ENCODE results near the gene NAPB.

NAPB gene

DNA sequence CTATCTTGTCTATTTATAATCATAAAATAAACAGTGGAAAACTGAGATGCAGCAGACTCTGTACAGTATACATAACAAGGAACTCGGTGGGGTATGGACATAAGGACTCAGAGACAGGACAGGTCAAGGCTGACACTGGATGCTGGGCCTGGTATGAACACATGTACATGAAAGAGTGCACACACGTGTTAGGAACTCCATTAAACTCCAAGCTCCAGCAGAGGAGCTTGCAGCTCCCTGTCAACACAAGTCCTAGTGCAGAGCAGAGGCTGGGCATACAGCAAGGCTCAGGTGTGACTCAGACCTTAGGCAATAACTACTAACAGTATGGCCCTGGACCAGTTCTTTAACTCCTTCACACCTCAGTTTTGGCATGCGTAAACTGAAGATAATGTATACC lies 17.1 kb downstream of the NAPB start:
- DNase-seq: no peak

DNA sequence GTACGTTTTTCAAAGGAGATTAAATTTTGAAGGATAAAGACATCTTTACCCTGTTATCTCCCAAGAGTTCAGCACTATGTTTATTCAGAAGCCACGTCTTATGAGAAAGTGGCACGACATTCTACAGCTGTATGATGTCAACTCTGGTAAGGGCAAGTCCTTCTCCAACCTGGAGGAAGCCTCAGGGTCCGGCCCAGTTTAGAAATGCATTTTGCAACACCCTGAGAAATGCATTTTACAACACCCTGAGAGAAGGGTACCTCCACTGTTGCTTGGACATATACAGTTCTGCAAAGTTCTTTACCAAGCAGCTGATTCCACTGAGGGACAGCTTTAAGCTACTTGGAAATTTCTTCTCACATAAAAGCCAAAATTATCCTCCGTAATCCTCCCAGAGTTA lies 17.5 kb downstream of the NAPB start:
- no peak for DNase-seq

DNA sequence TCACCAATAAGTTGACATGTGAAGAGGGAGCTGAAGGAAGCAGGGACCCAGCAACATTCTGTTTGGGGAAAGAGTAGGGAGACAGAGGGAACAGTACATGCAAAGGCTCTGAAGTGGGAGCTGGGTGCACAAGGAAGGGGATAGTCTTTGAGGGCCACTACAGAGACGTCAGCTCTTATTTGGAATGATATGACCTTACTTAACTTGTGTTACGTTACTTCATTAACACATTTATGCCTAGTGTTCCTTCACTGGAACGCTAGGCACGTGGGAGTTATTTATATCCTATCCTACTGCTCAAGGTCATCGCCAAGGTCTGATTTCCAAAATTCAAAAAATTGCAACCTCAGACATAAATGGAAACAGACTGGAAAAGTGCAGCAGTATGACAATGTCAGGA lies 20.2 kb downstream of the NAPB start:
- DNase-seq: no peak

DNA sequence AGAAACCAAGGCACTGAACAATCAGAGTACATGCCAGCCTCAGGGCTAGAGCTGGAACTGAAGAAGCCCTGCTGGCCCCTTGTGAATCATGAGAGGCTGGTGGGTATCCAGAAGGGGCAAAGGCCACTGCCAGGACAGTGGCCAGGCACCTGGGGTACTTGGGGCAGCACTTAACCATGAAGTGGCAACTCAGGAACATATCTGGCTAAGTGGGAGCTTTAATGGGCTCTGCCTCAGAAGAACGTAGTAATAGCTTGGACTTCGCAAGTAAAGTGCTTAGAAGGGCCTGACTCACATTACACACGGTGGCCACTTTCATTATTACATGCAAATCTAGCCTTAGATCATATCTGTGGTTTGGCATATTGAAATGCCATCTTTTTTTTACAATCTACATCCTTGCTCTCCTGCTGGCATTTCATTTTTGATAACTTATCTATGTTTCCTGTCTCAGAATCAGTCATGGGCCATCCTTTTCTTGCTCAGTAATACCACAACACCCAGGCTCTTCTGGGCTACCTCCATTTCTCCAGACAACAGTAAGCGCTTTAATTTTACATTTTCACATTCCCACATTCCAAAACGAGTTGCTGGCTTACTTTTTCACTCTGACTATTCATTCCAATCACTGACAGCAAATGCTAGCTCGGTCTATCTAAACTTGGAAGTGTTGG lies 21.6 kb downstream of the NAPB start:
- DNase-seq: peak; percentile 49 to 77

DNA sequence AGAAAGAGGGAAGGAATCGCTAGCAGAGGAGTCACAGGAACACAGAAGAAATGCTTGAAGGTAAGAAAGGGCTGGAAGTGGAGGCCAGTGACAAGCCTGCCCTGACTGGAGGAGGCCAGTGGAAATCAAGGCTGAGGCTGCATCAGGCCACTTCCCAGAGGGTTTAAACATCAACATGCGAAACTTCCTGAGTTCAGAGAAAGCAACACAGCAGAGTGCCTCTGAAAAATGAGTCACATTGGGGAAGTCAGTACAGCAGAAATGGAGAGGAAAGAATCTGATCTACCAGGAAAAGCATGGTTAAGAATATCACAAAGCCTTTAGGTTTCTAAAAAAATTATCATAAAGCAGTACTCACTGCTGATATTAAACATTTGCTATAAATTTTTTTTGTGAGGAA lies 23.3 kb downstream of the NAPB start:
- no peak for DNase-seq

DNA sequence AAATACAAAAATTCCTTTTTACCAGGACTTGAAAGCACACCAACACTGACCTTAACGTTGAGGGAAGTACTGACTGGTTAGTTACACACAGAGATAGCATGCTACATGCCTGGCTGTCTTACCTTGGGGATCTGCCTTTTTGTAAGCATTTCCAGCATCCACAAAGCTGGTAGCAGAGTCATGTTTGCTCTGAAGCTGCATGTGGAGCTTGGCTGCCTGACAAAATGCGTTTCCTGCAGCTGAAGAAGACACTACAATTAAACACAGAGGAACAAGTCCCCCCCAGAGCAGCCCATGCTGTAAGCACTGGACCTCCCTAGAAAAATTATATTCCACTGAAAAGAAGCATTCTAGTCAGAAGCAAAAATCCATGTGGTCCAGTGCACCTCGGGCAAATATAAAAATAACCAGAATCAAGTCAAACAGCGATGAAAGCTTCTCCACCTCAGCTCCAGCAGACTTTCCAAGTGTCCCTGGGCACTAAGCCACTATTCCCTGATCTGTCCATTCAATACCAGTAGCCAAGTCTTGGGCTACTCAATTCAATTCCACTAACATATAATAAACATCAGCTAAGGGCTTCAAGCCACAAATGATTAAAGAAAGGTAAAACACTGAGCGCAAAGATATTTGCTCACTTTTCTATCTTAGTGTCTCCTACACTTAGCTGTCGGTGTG lies 24.2 kb downstream of the NAPB start:
- DNase-seq: no peak

DNA sequence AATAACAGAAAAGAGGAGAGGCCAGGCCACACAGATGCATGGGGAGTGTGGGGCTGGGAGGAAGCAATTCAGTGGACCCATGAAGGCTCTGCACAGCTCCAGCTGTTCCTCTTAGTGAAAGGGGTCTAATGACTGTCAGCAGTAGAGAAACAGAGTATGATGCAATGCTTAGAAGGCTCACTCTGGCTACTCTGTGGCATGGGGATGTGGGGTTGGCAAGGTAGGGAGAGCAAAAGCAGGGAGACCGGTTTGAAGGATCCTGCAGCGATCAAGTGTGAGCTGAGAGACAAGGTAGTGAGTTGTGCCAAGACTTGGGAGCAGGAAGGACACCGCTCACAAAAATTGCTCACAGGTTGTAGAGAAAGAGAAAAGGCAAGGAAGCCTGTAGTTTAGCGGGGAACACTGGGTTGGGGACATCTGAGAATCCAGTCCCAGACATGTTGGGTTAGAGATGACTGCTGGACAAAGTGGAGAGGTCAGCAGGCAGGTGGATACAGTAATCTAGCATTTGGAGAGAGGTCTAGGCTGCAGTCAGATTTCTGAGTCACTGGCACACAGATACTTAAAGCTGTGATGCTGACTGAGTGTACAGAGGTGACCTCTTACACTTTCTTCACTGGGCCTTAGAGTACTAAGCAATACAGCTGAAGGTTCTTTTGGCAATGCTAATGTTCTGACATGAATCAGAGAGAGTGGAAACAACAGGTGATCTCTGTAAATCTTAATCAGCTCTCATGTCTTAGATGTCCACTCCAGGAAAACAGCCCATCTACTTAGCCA lies 27.1 kb downstream of the NAPB start:
- DNase-seq: no peak

DNA sequence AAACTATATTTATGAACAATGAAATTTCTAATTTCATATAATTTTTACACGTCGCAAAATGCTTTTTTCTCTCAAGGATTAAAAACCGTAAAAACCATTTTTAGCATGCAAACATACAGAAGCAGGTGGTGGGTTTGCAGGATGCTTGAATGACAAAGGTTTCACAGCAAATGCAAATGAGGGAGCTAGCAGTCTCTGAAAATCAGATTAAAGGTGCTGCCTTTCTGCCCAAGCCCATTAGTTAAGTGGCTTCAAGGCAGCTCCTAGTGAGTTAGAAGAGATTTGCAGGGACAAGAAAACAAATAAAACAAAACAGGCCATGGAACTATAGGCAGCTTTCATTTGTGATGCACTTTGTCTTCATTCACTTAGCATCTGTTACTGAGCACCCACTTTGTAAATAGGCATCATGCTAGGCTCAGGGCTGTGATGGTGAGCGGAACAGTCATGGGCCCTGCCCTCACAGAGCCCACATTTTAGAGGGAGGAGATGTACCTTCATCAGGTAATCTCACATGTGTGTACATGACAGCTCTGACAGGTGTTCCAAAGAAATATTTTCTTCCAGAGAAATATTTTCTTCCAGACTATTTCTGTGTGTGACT lies 29.5 kb downstream of the NAPB start:
- peak; percentile 31 to 63 for DNase-seq

DNA sequence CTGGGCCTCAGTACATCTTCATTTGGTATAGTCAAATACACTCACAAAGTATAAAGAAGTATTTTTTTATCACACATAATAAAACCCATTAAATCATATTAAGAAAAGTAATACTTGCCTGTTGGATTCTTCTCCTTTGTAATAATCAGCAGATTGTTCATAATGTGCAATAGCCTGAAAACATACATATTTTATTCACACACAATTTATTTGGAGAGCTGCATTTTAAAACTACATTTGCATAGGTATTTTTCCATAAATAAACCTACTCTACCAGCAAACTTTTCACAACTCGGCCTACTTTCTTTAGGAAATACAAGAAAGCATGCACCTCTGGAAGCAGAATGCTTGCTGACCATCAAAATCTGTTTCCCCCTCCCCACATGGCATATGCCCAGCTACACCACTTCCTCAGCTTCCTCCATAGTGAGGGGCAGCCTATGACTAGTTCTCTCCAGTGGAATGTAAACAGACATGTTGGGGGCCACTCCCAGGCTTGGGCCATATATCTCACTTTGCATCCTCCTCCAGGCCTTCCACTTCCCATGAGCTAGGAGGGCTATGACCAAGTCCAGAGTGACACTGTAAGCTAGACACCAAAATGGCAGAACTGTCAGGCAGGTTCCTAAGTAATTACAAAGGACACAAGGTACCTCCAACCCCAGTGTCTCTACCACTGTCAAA lies 31.1 kb downstream of the NAPB start:
- DNase-seq: no peak

DNA sequence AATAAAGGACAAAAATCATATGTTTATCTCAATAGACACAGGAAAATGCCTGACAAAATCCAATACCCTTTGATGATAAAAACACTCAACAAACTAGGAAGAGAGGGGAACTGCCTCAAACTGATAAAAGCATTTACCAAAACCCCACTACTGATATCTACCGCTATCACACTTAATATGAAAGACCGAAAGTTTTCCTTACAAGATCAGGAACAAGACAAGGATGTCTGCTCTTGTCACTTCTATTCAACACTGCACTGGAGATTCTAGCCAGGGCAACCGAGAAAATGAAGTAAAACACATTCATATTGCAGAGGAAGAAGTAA lies 34.2 kb downstream of the NAPB start:
- DNase-seq: no peak

DNA sequence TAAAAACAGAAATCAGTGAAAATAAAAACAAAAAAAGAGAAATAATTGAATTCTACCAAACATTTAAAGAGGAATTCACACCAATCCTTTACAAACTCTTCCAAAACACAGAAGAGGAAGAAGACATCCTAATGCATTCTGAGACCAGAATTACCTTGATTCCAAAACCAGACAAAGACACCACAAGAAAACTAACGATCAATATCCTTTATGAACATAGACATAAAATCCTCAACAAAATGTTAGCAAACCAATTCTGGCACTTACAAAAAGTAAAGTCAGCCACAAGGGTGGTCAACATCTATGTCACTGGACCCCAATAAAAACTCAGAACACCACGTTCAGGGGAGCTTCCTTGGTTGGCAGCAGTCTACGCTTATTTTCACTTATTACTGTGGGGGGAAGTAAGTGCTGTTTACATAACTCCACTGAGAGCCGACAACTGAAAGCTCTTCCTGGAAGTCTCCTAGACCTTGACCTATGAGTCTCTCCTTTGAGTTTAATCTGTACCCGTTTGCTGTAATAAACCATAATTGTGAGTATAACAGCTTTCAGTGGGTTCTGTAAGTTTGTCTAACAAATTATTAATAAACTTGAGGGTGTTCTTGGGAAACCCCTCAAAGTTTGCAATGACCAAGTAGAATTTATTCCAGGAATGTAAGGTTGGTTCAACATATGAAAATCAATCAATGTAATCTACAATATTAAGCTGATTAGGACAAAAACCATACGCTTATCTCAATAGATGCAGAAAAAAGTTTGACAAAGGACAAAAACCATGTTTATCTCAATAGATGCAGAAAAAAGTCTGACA lies 34.8 kb downstream of the NAPB start:
- no peak for DNase-seq

DNA sequence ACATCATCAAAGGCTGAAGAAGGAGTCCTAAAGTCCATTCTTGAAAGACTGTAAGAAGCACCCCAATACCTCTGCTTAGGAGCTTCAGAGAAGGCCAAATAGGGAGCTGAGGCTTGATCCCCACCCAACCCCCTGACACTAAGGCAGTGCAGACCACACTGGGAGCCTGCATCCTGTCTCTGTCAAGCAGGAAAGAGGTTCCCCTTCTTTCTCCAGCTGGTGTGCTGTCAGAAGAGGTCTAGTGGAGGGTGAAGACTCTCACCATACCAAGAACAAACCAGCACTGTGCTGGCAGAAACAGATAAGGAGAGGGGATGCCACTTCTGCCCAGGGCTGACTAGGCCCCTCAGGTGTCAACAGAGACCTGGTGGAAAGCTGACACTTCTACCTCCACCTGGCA lies 39.4 kb downstream of the NAPB start:
- no peak for DNase-seq

DNA sequence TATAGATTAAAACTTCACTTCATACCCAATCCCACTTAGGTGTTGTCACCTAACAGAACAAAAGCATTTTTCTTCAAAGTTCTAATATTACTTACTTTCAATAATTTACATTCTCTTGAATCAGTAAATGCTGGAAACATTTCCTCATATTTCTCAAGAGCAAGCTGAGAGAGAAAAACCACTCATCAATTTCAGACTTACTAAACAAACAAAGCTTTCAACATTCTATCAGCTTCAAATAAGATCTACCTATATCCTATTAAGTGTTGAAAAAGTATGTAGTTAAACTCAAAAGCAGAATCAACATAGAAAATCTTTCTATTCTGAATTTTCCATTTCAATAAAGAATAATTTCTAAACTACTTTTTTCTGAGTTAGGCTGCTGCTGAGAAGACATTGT lies 41.5 kb downstream of the NAPB start:
- DNase-seq: no peak

DNA sequence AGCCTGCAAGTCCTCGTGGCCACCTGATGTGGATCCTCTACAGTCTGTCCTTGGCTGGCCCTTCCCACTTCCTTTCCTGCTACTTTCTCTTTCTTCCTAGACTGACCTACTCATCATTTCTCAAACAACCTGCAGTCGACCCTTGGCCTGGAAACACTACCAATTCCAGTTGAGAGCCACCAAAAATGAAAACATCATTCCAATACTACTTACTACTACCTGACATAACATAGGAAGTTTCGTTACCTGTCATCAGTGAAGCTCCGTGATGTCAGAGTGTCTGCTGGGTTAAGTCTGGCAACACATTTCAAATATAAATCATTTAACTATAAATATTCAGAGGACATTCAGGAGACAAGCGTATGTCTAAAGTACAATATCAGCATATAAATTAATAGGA lies 45.5 kb downstream of the NAPB start:
- DNase-seq: no peak

DNA sequence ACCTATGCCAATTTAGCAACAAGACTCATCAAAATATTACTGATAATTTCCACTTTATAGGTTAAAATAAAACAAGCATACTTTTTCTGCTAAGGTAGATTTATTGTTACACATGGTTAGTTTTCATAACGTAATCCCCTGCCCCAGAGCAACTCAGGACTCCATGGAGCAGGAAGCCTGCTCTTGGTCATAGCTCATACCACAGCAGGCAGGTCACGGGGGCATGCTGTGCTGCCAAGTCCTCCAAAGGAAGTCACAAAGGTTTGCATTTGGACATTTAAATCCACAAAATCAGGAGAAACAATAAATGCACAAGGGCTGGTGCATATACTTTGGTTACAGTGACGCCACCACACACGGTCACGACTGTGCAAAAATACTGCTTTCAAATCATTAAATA lies 46.8 kb downstream of the NAPB start:
- no peak for DNase-seq

DNA sequence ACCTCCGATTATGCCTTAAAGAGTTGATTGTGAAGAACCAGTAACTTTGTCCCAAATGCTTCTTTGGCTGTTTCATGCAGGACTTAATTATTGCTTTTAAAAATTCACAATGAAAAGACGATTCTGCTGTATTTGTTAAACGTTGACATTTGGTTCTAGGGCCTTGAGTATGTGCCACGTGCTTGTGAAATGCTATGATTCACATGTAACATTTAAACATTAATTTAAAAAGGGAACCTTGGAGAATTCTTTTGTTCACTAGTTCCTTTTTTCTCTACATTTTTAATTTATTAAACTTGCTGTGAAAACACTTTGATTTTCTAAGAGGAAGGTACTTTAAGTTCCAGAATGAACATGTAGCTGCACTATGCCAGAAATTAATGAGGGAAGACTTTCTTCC lies 49.8 kb downstream of the NAPB start:
- no peak for DNase-seq

DNA sequence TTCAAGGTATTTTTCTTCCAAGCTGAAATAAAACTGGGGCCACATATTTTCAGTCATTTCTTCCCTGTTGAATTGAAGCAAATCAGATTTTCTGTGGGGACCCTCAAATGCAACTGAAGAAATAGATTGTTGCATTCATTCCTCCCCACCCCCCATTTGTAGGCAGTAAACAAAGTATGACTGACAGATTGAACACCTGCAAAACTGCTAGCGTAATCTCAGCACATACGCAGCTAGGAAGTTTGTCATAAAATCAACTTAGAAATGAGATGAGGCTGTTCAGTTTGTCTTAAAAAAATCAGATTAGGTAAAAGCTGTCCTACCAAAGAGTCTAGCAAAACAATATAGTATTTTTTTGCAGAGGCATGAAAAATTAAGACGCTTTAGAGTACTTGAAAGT lies 50.4 kb downstream of the NAPB start:
- no peak for DNase-seq

DNA sequence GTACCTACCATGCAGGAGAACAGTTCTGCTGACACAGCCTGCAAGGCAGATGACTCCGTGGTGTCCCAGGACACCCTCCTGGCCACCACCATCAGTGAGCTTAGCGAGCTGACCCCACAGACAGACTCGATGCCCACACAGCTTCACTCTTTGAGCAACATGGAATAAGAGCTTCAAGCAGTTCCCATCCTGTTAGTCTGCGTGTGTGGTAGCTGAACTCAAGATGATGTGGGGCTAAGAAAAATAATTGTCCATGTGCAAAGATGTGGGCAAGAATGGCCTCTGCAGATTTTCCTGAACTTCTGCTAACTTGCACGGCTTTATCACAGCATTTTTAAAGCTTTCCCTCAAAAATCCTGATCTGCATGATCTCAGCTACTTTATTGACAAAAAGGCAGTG lies 51.0 kb downstream of the NAPB start:
- DNase-seq: no peak

DNA sequence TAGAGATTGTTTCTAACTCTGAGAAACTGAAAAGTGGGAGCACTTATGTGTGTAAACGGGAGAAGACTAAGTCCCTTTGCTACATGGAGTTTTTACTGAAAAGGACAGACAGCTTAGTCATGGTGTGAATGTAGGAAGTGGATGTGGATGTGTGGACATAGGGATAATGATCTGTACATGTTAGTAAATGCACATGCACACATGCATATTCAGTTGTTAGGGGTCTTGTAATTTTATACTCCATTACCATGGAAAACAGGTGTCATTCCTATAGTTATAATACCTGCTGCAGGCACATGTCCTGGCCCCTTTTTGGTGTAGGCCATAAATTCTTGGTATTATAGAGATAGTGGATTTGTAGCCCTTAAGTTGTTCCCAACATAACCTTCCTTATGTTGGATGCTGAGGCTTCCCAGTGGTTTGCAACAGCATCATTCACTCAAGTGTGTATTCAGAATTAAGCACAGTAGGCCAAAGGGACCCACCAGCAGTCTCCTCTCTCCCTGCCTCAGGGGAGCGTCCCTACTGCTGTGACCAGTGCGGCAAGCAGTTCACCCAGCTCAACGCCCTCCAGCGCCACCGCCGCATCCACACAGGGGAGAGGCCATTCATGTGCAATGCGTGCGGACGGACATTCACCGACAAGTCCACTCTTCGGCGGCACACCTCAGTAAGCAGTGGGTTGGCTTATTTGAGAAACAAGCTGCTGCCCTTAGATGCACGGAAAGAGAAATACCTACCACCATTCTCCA lies 52.0 kb downstream of the NAPB start:
- DNase-seq: no peak

DNA sequence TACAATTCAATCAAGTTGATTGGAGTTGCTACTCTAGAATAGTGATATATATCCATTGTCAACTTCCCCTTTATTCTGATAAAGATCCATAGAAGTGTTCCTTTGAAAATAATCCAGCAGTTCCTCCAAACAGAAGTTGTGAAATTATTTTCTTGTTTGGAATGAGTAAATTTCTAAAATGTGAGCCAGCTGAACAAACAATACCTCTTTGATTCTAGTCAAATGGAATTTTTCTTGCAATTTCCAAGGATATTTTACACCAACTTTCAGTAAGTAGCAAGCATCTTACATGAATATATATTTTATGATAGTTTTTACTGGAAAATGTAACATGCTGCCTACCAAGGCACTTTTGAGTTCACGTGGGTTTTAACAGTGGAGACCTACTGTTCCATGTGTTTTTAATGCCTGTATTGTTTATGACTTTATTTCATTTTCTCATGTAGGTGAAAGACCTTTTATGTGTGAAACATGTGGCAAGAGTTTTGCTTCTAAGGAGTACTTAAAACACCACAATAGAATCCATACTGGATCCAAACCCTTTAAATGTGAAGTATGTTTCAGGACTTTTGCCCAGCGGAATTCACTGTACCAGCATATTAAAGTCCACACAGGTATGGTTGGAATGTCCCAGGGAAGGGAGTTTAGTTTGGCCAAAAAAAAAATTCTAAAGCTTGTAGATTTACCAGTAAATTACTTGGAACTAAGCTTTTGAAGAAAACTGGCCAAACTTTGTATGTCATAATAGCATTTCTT lies 52.8 kb downstream of the NAPB start:
- no peak for DNase-seq

DNA sequence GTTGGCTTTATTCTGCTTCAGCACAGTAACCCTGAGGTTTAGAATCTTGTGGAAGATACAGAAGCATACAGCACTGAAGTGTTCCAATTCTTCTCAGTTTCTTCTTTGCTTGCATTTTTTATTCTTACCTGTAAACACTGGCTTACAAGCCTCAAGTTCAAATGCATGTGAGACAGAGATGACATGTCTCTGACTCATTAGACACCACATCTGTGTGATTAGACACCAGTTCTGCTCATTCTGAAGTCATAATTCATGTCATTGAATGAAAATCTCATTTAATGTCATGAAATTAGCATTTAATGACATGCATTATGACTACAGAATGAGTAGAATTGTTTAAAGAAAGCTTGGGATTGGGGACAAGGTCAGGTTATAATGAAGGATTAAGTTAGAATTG lies 53.5 kb downstream of the NAPB start:
- no peak for DNase-seq
